NB4 (cell line): ENCODE measurements around the gene RPL37A.

Source experiments
- CTCF ChIP-seq: IDR thresholded peaks from one replicate; pipeline ENCODE4 v1.5.1; 2012; ENCODE audit warnings: low read depth, low read length
- MAX ChIP-seq: IDR thresholded peaks from 2 replicates; pipeline ENCODE4 v1.6.1; 2011; ENCODE audit warnings: low read depth, low read length
- MYC ChIP-seq: IDR thresholded peaks from 2 replicates; pipeline ENCODE4 v1.6.1; 2011; ENCODE audit warnings: low read depth, low read length
- POLR2A ChIP-seq: IDR thresholded peaks from 2 replicates; pipeline ENCODE4 v1.6.1; 2011; ENCODE audit warnings: mild to moderate bottlenecking; ENCODE audit not compliant: insufficient read length; ENCODE audit errors: extremely low read depth

- TF ChIP-seq CTCF (no peak), POLR2A (no peak), MAX (no peak), MYC (no peak)
These were observed 51.5 kb downstream of the RPL37A start for GRCh38 chr2:216549926-216550690.
